ENCODE data around the gene ARHGEF12. TPM values are rescaled to one million over a fixed set of nuclear protein-coding genes. Genes with fewer than 3 reads are reported as not detected.

The ARHGEF12 gene
- total and polyA plus RNA-seq, 2 experiments from 2014 or later: 9.0 to 38.9 TPM

- Mint-ChIP-seq H3K9me3 (no peaks in the 10 kb centered on the region), H3K36me3 (ENCODE audit: low read depth) (peaks cover 25% of the 10 kb centered on the region), H3K27me3 (ENCODE audit: insufficient read depth, low read depth, poor library complexity) (peaks cover 4% of the 10 kb centered on the region), H3K27ac (no peak overlapping the region), H3K4me1 (peaks cover 9% of the 10 kb centered on the region; the same call in 2 of the 3 replicates), H3K4me3 (no peak overlapping the region)
- H3K36me3 ChIP-seq (ENCODE audit: insufficient read depth): peaks cover 8% of the 10 kb centered on the region; the same call in 1 of the 2 replicates
- no peaks in the 10 kb centered on the region for H3K79me2 ChIP-seq (replicated peaks; ENCODE audit: insufficient read depth)
- no peaks in the 10 kb centered on the region for H3F3A ChIP-seq (replicated peaks; ENCODE audit: low read depth)
- no peaks in the 10 kb centered on the region for H3K9me2 ChIP-seq (ENCODE audit: insufficient read depth)
- DNase-seq (ENCODE audit: low spot score): no peak
- H4K20me1 ChIP-seq (replicated peaks; ENCODE audit: insufficient read depth): no peaks in the 10 kb centered on the region
- no peak overlapping the region for H3K27ac ChIP-seq (ENCODE audit: low read depth)
- no peak for TF ChIP-seq CTCF (conservative IDR thresholded peaks at IDR 0.05; ENCODE audit: low read depth in 2 of 2)
- TF ChIP-seq NANOG (IDR thresholded peaks at IDR 0.05; ENCODE audit: borderline replicate concordance): no peak
- TF ChIP-seq POLR2AphosphoS5 (IDR thresholded peaks at IDR 0.05; ENCODE audit: low read depth): no peak
- no peak for TF ChIP-seq EZH2phosphoT487 (IDR thresholded peaks at IDR 0.05; ENCODE audit: unreplicated experiment)
- TF ChIP-seq ZNF462 (CRISPR knock-in tag; IDR thresholded peaks at IDR 0.05): no peak
- no peak for TF ChIP-seq STAT1 (IDR thresholded peaks at IDR 0.05; ENCODE audit: unreplicated experiment)
- no peak for TF ChIP-seq ZNF331 (CRISPR knock-in tag; IDR thresholded peaks at IDR 0.05; ENCODE audit: low read depth)
- no peak for TF ChIP-seq JUNB (IDR thresholded peaks at IDR 0.05; ENCODE audit: unreplicated experiment)
- TF ChIP-seq EZH2 (IDR thresholded peaks at IDR 0.05; ENCODE audit: low read depth, unreplicated experiment): no peak
- no peak for TF ChIP-seq ETS1 (IDR thresholded peaks at IDR 0.05)
- TF ChIP-seq ZNF114 (CRISPR knock-in tag; IDR thresholded peaks at IDR 0.05): no peak
- no peak for TF ChIP-seq CREB1 (CRISPR knock-in tag; IDR thresholded peaks at IDR 0.05; ENCODE audit: low read depth)
- no peak for ATAC-seq
- H3K4me1 ChIP-seq (ENCODE audit: insufficient read depth): no peaks in the 10 kb centered on the region
- H2AFZ ChIP-seq: no peak overlapping the region
- H3K4me2 ChIP-seq: no peak overlapping the region
- H3K4me3 ChIP-seq: no peak overlapping the region
- H3K27me3 ChIP-seq (ENCODE audit: insufficient read depth): no peaks in the 10 kb centered on the region
Observed at GRCh38 chr11:120486138-120486537, 149.9 kb downstream of the ARHGEF12 start.
